Effector memory CD4-positive, alpha-beta T cell (primary cell): Measurements from ENCODE around the gene ULK3.
A peak's percentile ranks its signal among the peaks of the same experiment; 100 is the strongest.

Experiments
- DNase-seq, 3 donors: peaks; one replicate each; pipeline ENCODE4 v3.0.0-alpha.2; 2020
- H3K27ac ChIP-seq: 2 replicates; pipeline ENCODE4 v1.7.0; 2013; ENCODE audit warnings: mild to moderate bottlenecking, low read length, moderate library complexity; ENCODE audit not compliant: insufficient read depth, poor library complexity, severe bottlenecking
- H3K27me3 ChIP-seq: replicated peaks from 2 replicates; pipeline ENCODE4 v1.7.0; 2013; ENCODE audit warnings: mild to moderate bottlenecking, low read length; ENCODE audit not compliant: insufficient read depth, control insufficient read depth, poor library complexity, severe bottlenecking
- H3K36me3 ChIP-seq: 2 replicates; pipeline ENCODE4 v1.7.0; 2013; ENCODE audit warnings: mild to moderate bottlenecking, low read length, moderate library complexity; ENCODE audit not compliant: control insufficient read depth, insufficient read depth
- H3K4me1 ChIP-seq: 2 replicates; pipeline ENCODE4 v1.7.0; 2013; ENCODE audit warnings: low read length, mild to moderate bottlenecking; ENCODE audit not compliant: control insufficient read depth, insufficient read depth, poor library complexity, severe bottlenecking
- H3K4me3 ChIP-seq: 2 replicates; pipeline ENCODE4 v1.7.0; 2013; ENCODE audit warnings: low read length, low read depth, mild to moderate bottlenecking; ENCODE audit not compliant: insufficient read depth, poor library complexity, severe bottlenecking
- H3K9me3 ChIP-seq: 2 replicates; pipeline ENCODE4 v1.7.0; 2013; ENCODE audit warnings: mild to moderate bottlenecking, low read length, moderate library complexity; ENCODE audit not compliant: control insufficient read depth

ULK3 gene

GRCh38 chr15:74843445-74843828, 481 bp upstream of the ULK3 start:
- H3K4me1 ChIP-seq: peaks cover 38% of the 10 kb centered on the region
- H3K27ac ChIP-seq: peak overlapping the region; percentile 73
- H3K36me3 ChIP-seq: peaks cover 37% of the 10 kb centered on the region
- no peaks in the 10 kb centered on the region for H3K27me3 ChIP-seq
- no peaks in the 10 kb centered on the region for H3K9me3 ChIP-seq
- no peak for DNase-seq
- H3K4me3 ChIP-seq: peak overlapping the region; percentile 38

DNA sequence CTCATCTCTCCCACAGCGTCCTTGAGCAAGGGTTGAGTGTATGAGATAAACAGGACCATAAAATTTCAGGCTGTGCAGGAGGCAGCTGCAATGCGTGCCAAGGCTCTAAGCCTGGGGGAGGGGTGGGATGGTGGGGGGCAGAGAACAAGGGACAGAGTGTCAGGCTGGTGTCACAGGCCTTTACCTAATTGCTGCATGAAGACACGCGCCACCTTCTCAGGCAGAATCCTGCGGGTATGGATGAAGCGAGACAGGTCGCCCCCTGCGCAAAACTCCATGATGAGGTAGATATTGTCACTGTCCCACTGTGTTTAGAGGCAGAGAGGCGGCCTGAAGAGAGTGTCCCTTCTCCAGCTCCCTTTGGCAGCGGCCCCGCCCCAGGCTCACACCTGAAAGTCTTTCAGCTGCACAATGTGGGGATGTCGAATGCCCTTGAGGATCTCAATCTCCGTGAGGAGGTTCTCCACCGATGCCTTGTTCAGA, 1.0 kb downstream of the ULK3 start:
- peaks cover 38% of the 10 kb centered on the region for H3K4me1 ChIP-seq
- peaks cover 38% of the 10 kb centered on the region for H3K36me3 ChIP-seq
- H3K27me3 ChIP-seq: no peaks in the 10 kb centered on the region
- no peak overlapping the region for H3K27ac ChIP-seq
- peak overlapping the region; percentile 88 for H3K4me3 ChIP-seq
- H3K9me3 ChIP-seq: no peaks in the 10 kb centered on the region
- DNase-seq: no peak

- Histone ChIP-seq H3K4me3 (no peak overlapping the region), H3K27ac (no peak overlapping the region), H3K9me3 (no peaks in the 10 kb centered on the region), H3K4me1 (peaks cover 38% of the 10 kb centered on the region), H3K36me3 (peaks cover 43% of the 10 kb centered on the region), H3K27me3 (no peaks in the 10 kb centered on the region)
- DNase-seq: no peak
Measured at GRCh38 chr15:74840851-74841775, 1.8 kb downstream of the ULK3 start.

GRCh38 chr15:74839526-74840395, 3.2 kb downstream of the ULK3 start:
- Histone ChIP-seq H3K27ac (no peak overlapping the region), H3K9me3 (no peaks in the 10 kb centered on the region), H3K27me3 (no peaks in the 10 kb centered on the region), H3K4me3 (no peak overlapping the region), H3K4me1 (peaks cover 27% of the 10 kb centered on the region), H3K36me3 (peaks cover 47% of the 10 kb centered on the region)
- no peak for DNase-seq

DNA sequence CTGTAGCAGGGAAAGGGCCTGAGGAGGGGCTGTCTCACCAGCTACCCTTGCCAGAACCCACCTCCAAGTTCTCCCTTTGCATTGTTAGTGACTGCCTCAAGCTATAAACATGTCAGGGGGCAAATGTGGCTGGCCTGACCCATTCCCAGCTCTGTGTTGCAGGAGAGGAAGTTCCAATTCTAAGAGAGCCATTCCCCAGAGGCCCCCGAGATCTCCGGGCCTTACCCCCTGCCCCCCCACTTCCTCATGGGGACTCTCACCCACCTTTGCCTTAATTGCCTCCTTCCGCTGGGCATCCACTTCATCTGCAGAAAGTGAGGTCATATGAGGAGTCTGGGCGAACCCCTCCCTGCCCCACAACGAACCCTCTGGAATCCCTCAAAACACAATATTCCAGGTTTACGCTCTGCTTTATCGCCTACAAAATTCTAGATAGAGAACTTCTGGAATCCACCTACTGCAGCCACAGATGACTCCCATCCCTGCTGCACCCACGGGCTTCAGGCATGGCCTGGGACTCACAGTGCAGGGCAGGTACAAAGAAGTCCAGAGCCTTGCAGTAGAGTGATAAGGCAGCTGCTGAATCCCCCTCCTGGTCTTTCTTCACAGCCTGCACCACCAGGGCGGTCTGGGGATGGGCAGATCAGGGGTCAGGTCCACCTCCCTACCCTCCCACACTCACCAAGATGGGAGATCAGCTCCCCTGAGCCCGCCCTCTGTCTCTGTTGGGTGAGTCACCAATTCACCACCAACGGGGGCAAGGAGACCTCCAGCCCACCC, 4.0 kb downstream of the ULK3 start:
- Histone ChIP-seq H3K27ac (no peak overlapping the region), H3K4me1 (peaks cover 19% of the 10 kb centered on the region)

DNA sequence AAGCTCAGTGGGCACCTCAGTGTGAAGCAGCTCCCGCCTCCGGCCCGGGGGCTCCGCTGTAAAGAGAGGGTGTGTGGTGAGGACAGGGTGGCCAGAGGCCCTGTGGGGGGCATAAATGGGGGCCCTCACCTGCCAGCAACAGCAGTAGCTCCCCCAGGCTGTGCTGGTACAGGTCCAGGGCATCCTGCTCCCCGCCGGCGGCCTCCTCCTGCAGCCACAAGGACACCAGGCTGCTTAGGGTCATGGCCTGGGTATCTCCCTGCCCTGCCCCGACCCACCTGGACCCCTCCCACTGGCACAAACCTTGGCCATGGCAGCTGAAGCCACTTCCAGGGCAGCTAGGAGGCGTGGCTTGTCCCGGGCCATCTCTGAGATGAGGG, 4.8 kb downstream of the ULK3 start:
- Histone ChIP-seq H3K4me1 (peaks cover 11% of the 10 kb centered on the region), H3K9me3 (no peaks in the 10 kb centered on the region), H3K36me3 (peaks cover 47% of the 10 kb centered on the region), H3K4me3 (no peak overlapping the region), H3K27me3 (no peaks in the 10 kb centered on the region), H3K27ac (no peak overlapping the region)
- no peak for DNase-seq

More for the DNA sequence above, 4.0 kb downstream of the ULK3 start:
- Histone ChIP-seq H3K9me3 (no peaks in the 10 kb centered on the region), H3K27me3 (no peaks in the 10 kb centered on the region), H3K4me3 (no peak overlapping the region), H3K36me3 (peaks cover 47% of the 10 kb centered on the region)
- no peak for DNase-seq

DNA sequence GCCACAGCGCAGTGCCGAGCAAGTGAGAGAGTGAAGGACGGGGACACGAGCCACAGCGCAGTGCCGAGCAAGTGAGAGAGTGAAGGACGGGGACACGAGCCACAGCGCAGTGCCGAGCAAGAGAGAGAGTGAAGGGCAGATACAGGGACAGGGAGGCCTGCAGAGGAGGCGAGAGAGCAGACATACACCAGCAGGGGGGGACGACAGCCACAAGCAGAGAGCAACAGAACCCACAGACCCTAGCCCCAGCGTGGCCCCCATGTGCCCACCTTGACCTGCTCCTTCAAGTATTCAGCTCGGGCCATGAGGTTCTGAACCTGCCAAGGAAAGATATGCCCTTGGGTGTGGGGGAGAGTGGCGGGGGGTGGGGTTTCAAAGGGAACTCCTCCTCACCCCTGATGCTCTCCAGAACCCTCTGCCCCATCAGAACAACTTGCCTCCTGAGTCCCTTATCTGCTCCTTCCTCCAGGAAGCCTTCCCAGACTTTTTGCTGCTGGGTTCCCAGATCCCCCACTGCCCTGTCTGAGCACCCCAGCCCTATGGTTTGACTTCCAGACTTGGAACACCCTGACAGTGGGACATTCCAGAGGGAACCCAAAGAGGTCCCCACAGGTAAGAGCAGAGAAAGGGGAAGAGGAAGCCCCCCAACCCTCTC, 5.3 kb downstream of the ULK3 start:
- Histone ChIP-seq H3K36me3 (peaks cover 47% of the 10 kb centered on the region), H3K27me3 (no peaks in the 10 kb centered on the region), H3K4me3 (no peak overlapping the region), H3K4me1 (peaks cover 11% of the 10 kb centered on the region), H3K27ac (no peak overlapping the region), H3K9me3 (no peaks in the 10 kb centered on the region)
- no peak for DNase-seq

- Histone ChIP-seq H3K4me1 (peaks cover 3% of the 10 kb centered on the region), H3K36me3 (peaks cover 47% of the 10 kb centered on the region), H3K9me3 (no peaks in the 10 kb centered on the region), H3K27ac (no peak overlapping the region), H3K4me3 (no peak overlapping the region), H3K27me3 (no peaks in the 10 kb centered on the region)
- no peak for DNase-seq
Measured at GRCh38 chr15:74836846-74837245, 6.1 kb downstream of the ULK3 start.

DNA sequence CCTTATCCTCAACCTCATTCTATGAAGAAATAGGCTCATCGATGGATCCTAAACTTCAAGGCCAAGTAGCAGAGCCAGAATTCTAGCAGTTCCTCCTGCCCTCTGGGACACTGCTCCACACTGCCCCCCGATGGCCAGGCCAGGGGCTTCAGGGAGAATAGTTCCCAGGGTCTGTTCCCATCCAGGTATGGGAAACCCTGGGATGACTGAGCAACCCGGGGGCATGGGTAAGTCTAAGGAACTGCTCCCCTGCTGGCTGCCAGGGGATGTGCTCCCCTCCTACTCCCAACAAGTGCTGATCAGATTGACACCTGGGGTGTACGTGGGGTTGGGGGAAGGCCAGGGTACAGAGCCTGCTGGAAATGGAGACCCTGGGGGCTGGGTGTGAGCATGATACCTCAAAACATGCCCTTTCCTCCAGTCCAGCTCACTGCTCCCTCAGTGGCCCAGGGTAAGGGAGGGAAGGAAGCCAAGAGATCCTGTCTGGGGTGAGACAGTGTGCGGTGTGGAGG, 7.6 kb downstream of the ULK3 start:
- Histone ChIP-seq H3K27ac (no peak overlapping the region), H3K4me1 (no peaks in the 10 kb centered on the region), H3K27me3 (no peaks in the 10 kb centered on the region), H3K36me3 (peaks cover 38% of the 10 kb centered on the region), H3K9me3 (no peaks in the 10 kb centered on the region), H3K4me3 (no peak overlapping the region)
- peak in 2 of 3 donors; percentile 17 to 25 for DNase-seq
